Adrenal gland (tissue), 12 donors: ENCODE measurements around the gene ALPK1. TPM values are rescaled to one million over a fixed set of nuclear protein-coding genes. Genes with fewer than 3 reads are reported as not detected.
"Not testable (repeated sequence)": the region's sequence is repeated elsewhere in the genome, so short reads cannot be mapped to it uniquely, and the experiment has no call there.

ENCODE experiments used
- DNase-seq, 7 donors: peaks; one replicate each; pipeline ENCODE4 v3.0.0-alpha.2; 2019 to 2020
- H3K27ac ChIP-seq, 5 donors: fragments of 200-600 bp; sonication (generic) in 4 of 5; 1 replicate in 3 of 5; 2 replicates in 2 of 5; pipeline versions ENCODE4 v1.5.1 to v1.8.0; 2016 to 2020; ENCODE audit warnings: mild to moderate bottlenecking in 1 of 5
- H3K27me3 ChIP-seq: fragments of 200-600 bp; 2 replicates; pipeline ENCODE4 v1.8.0; 2021
- H3K36me3 ChIP-seq, 2 donors: fragments of 200-600 bp; replicated peaks in 1 of 2; 1 replicate in 1 of 2; 2 replicates in 1 of 2; pipeline versions ENCODE4 v1.5.1 to v1.8.0; 2018 to 2022
- H3K4me1 ChIP-seq, 2 donors: fragments of 200-600 bp; replicated peaks in 1 of 2; 1 replicate in 1 of 2; 2 replicates in 1 of 2; pipeline versions ENCODE4 v1.5.1 to v1.8.0; 2018 to 2021
- H3K4me3 ChIP-seq, 4 donors: fragments of 200-600 bp; sonication (generic) in 3 of 4; one replicate each; pipeline ENCODE4 v1.5.1; 2016 to 2018
- H3K9me3 ChIP-seq, 3 donors: fragments of 200-600 bp; sonication (generic) in 1 of 3; replicated peaks in 1 of 3; 1 replicate in 2 of 3; 2 replicates in 1 of 3; pipeline versions ENCODE4 v1.5.1 to v1.8.0; 2016 to 2021
- POLR2A ChIP-seq, 2 donors: fragments of 450-650 bp; IDR thresholded peaks; one replicate each; pipeline ENCODE4 v1.6.1; 2017; ENCODE audit warnings: antibody characterized with exemption in 2 of 2, mild to moderate bottlenecking in 2 of 2, moderate library complexity in 1 of 2
- WGBS, 4 donors: extraction: QIAGEN DNeasy Blood & Tissue Kit in 2 of 4; methylation state at CpG; one replicate each; pipeline versions ENCODE4 v1.1.5 to v1.1.7; 2013 to 2017; 5-methylcytosine and 5-hydroxymethylcytosine counted together
- intact Hi-C, 2 donors: fragments of 100-400 bp; cut with DNase I; formaldehyde crosslinking; loops; one replicate each; pipeline versions ENCODE4 v1.14.1 to v1.15.0; 2022 to 2023
- polyA plus RNA-seq, 3 donors: library from polyadenylated mRNA; stranded (reverse); fragments of 200-250 nt in 2 of 3; fragments of 350-450 nt in 1 of 3; fragmentation: Illumina TruSeq in 1 of 3; extraction: RNeasy Lipid Tissue Mini Kit (QIAGEN cat#74804) in 1 of 3; gene quantifications; one replicate each; pipeline ENCODE4 v1.2.3, GENCODE V29; 2013 to 2014
- total RNA-seq, 9 donors: library from RNA; depleted of rRNA in 4 of 9; stranded (reverse); fragments of >200 nt in 4 of 9; fragments of 120-200 nt in 1 of 9; fragmentation: NEBNext Ultra II Directional in 1 of 9; extraction: Animal tissue kit (Norgen Biotek cat#: 25700) in 1 of 9; gene quantifications; one replicate each; pipeline versions ENCODE4 v1.1.0 to v1.2.4, GENCODE V29; 2013 to 2023
- TF ChIP-seq, protein P1 (sequence below), 6 experiments: fragments of 450-650 bp in 4 of 6; fragments of 200-600 bp in 2 of 6; sonication (generic) in 1 of 6; IDR thresholded peaks; 1 replicate in 5 of 6; 2 replicates in 1 of 6; pipeline versions ENCODE4 v1.5.1 to v1.8.0; 2016 to 2021; ENCODE audit warnings: antibody characterized with exemption in 6 of 6, mild to moderate bottlenecking in 2 of 6, moderate library complexity in 1 of 6
- donor health status: healthy with polysubstance abuse.
- donor health status: Bipolar disorder and iron deficiency.
- donor health status: DM: yes; HTN: yes; CAD: no.
- donor health status: DM: no; HTN: no; CAD: no.
- donor health status: DM: no; HTN: no; CAD: no.
- donor health status: DM: yes; HTN: yes; CAD: no.

Gene ALPK1
- total and polyA plus RNA-seq, 12 donors = 6.0 to 50.4 (median 14.4) TPM

DNA sequence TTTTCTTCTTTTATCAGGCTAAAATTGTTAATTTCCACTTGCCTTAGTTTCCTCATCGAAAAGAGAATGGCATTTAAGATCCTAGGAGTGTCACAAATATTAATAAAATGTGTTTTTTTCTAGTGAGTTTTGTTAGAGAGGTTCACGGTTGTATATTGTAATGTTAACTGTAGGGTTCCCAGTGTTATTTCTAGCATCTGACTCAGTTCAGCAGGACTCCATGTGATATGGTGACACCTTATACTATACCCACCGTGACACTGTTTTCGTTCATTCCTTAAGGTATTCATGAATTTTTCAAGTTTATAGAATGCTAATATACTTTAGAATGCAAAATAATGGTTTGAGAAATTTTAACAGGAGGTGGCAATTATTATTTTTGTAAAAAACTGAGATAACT, 128.7 kb downstream of the ALPK1 start:
- Histone ChIP-seq H3K27me3 (no peaks in the 10 kb centered on the region), H3K4me1 (no peaks in the 10 kb centered on the region), H3K27ac (no peak overlapping the region), H3K9me3 (no peaks in the 10 kb centered on the region), H3K4me3 (no peak overlapping the region), H3K36me3 (no peaks in the 10 kb centered on the region)
- intact Hi-C loops = no loop called here
- DNase-seq = no peak
- 92 to 94% (median 93%) methylated on average over 4 of the region's 4 CpGs for WGBS, 4 donors
- TF ChIP-seq, protein P1, sequence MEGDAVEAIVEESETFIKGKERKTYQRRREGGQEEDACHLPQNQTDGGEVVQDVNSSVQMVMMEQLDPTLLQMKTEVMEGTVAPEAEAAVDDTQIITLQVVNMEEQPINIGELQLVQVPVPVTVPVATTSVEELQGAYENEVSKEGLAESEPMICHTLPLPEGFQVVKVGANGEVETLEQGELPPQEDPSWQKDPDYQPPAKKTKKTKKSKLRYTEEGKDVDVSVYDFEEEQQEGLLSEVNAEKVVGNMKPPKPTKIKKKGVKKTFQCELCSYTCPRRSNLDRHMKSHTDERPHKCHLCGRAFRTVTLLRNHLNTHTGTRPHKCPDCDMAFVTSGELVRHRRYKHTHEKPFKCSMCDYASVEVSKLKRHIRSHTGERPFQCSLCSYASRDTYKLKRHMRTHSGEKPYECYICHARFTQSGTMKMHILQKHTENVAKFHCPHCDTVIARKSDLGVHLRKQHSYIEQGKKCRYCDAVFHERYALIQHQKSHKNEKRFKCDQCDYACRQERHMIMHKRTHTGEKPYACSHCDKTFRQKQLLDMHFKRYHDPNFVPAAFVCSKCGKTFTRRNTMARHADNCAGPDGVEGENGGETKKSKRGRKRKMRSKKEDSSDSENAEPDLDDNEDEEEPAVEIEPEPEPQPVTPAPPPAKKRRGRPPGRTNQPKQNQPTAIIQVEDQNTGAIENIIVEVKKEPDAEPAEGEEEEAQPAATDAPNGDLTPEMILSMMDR (IDR thresholded peaks at IDR 0.05) = no peak
- TF ChIP-seq POLR2A (IDR thresholded peaks at IDR 0.05) = no peak

DNA sequence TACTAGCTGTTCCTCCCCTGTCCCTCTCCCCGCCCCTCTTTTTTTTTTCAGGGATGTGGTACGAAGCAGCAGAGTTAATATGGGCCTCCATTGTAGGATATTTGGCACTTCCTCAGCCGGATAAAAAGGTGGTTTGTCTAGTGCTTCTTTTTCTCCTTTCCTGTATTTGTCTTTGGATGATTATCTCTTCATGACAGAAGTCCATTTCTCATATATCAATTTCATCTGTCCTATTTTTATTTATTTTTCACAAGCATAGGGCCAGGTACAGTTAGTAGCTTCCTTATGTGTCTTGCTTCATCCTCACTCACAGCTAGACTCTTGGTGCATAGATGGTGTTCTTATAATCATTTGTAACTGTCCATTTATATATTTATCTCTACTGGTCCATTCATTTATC, 129.2 kb downstream of the ALPK1 start:
- no peak for TF ChIP-seq POLR2A (IDR thresholded peaks at IDR 0.05)
- TF ChIP-seq, protein P1 (IDR thresholded peaks at IDR 0.05) = no peak
- H3K36me3 ChIP-seq = no peaks in the 10 kb centered on the region
- no peak for DNase-seq
- H3K27ac ChIP-seq = no peak overlapping the region
- no peaks in the 10 kb centered on the region for H3K9me3 ChIP-seq
- intact Hi-C loops = no loop called here
- H3K4me3 ChIP-seq = no peak overlapping the region
- no peaks in the 10 kb centered on the region for H3K27me3 ChIP-seq
- no peaks in the 10 kb centered on the region for H3K4me1 ChIP-seq
- WGBS, 4 donors = 87 to 94% (median 89%) methylated on average over 3 of the region's 3 CpGs

DNA sequence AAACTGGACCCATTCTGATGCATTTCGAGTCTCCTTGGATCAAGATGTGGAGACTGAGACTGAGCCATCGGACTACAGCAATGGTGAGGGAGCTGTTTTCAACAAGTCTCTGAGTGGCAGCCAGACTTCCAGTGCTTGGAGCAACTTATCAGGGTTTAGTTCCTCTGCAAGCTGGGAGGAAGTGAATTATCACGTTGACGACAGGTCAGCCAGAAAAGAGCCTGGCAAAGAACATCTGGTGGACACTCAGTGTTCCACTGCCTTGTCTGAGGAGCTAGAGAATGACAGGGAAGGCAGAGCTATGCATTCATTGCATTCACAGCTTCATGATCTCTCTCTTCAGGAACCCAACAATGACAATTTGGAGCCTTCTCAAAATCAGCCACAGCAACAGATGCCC, 134.0 kb downstream of the ALPK1 start:
- intact Hi-C loops = no loop called here
- Histone ChIP-seq H3K4me1 (no peaks in the 10 kb centered on the region), H3K27me3 (no peaks in the 10 kb centered on the region), H3K27ac (no peak overlapping the region), H3K36me3 (no peaks in the 10 kb centered on the region), H3K9me3 (no peaks in the 10 kb centered on the region), H3K4me3 (no peak overlapping the region)
- DNase-seq = no peak
- no peak for TF ChIP-seq POLR2A (IDR thresholded peaks at IDR 0.05)
- TF ChIP-seq, protein P1 (IDR thresholded peaks at IDR 0.05) = no peak
- WGBS, 4 donors = 73 to 82% (median 80%) methylated on average over 4 of the region's 4 CpGs

DNA sequence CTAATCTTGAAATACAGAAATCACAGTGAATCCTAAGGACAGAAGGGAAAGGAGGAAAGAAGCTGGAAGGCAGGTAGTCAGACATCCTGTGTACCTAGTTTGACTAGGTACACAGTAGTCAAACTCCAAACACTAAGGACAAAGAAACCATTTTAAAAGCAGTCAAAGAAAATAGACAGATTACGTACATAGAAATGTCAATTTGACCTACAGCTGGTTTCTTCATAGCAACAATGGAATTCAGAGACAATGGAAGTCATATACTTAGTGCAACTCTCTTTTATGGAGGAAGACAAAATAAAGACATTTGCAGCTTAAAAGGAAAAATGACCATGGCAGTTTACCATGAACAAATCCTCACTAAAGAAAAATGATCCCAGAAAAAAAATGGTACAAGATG, 139.8 kb downstream of the ALPK1 start:
- intact Hi-C loops = no loop called here
- DNase-seq = no peak
- no peak overlapping the region for H3K4me3 ChIP-seq
- H3K36me3 ChIP-seq = no peaks in the 10 kb centered on the region
- H3K9me3 ChIP-seq = no peaks in the 10 kb centered on the region
- 95 to 100% (median 96%) methylated on average over 1 of the region's 1 CpG for WGBS, 4 donors
- H3K27me3 ChIP-seq = no peaks in the 10 kb centered on the region
- H3K4me1 ChIP-seq = no peaks in the 10 kb centered on the region
- no peak overlapping the region for H3K27ac ChIP-seq
- no peak for TF ChIP-seq POLR2A (IDR thresholded peaks at IDR 0.05)
- TF ChIP-seq, protein P1 (IDR thresholded peaks at IDR 0.05) = no peak

DNA sequence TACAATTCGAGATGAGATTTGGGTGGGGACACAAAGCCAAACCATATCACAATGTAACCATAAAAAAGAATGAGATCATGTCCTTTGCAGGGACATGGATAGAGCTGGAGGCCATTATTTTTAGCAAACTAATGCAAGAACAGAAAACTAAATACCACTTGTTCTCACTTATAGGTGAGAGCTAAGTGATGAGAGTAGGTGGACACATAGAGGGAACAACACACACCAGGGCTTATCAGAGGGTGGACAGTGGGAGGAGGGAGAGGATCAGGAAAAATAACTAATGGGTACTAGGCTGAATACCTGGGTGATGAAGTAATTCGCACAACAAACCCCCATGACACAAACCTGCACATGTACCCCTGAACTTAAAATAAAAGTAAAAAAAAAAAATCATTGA, 145.1 kb downstream of the ALPK1 start:
- H3K36me3 ChIP-seq, H3K27me3 ChIP-seq, intact Hi-C loops, H3K9me3 ChIP-seq, H3K4me3 ChIP-seq, DNase-seq, H3K4me1 ChIP-seq, H3K27ac ChIP-seq: not testable (repeated sequence)
- WGBS, 4 donors = 87 to 100% (median 97%) methylated on average over 2 of the region's 2 CpGs
